ENCODE results near the gene SPTBN1. TPM values are rescaled to one million over a fixed set of nuclear protein-coding genes. Genes with fewer than 3 reads are reported as not detected.

Gene SPTBN1
- total RNA-seq, 2 donors from 2014 or later, result 329 to 332 TPM

GRCh38 chr2:54535599-54536195 lies 79.6 kb downstream of the SPTBN1 start:
- ATAC-seq (no peak), DNase-seq (peak; percentile 37)
- intact Hi-C loops (cut with DNase I), result no loop called here

DNA sequence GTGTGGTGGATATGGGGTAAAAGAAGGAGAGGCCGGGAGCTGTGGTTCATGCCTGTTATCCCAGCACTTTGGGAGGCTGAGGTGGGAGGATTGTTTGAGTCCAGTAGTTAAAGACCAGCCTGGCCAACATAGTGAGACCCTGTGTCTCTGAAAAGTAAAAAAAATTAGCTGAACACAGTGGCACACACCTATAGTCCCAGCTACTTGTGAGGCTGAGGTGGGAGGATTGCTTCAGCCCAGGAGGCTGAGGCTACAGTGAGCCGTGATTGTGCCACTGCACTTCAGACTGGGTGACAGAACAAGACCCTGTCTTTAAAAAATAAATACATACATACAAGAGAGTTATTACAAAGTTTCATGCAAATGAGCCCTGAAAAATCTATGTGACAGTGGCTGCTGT lies 80.6 kb downstream of the SPTBN1 start:
- intact Hi-C loops (cut with DNase I), result no loop called here
- DNase-seq (no peak), ATAC-seq (no peak)

DNA sequence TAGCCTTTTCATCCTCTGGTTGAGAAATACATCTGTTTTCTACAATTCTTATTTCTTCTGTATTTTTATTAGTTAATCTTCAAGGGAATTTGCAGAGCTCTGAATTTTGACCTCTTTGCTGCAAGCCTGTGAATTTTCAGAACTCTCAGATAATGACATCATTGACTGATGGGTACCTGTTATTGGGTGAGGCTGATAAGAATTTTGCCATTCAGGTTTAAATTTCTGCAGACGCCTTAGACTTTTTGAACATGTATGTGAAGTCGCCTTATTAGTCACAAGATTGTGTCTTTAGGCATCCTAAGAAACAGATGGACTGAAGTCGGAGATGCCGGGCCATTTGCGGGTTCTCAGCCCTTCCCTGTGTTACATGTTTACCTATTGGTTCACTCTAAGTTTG lies 82.4 kb downstream of the SPTBN1 start:
- DNase-seq (no peak), ATAC-seq (no peak)
- intact Hi-C loops (cut with DNase I), result no loop called here

- intact Hi-C loops (cut with DNase I), result no loop called here
- DNase-seq, result no peak
- ATAC-seq, result no peak
Observed at GRCh38 chr2:54539683-54540082, 83.6 kb downstream of the SPTBN1 start.

DNA sequence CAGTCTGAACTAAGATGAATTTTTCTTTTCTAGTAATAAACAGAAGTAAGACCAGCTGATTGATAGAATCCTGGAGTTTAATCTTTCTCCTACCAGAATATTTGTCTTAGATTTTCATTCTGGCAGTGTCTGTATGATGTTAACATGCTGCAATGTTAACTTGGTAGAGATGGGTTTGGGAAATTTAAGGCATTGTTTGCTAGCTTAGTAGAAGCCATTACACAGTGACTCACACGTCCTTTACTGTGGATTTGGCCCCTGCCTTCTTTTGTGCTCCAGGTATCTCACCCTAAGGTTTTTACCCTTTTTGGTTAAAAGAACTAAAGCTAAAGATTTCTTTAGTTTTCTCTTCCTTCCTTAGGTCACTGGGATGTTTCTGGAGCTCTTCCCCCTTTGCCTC lies 84.1 kb downstream of the SPTBN1 start:
- intact Hi-C loops (cut with DNase I), result no loop called here
- no peak for ATAC-seq
- DNase-seq, result no peak

- ATAC-seq, result no peak
- no peak for DNase-seq
- intact Hi-C loops (cut with DNase I), result no loop called here
Observed at GRCh38 chr2:54541995-54542394, 85.9 kb downstream of the SPTBN1 start.

DNA sequence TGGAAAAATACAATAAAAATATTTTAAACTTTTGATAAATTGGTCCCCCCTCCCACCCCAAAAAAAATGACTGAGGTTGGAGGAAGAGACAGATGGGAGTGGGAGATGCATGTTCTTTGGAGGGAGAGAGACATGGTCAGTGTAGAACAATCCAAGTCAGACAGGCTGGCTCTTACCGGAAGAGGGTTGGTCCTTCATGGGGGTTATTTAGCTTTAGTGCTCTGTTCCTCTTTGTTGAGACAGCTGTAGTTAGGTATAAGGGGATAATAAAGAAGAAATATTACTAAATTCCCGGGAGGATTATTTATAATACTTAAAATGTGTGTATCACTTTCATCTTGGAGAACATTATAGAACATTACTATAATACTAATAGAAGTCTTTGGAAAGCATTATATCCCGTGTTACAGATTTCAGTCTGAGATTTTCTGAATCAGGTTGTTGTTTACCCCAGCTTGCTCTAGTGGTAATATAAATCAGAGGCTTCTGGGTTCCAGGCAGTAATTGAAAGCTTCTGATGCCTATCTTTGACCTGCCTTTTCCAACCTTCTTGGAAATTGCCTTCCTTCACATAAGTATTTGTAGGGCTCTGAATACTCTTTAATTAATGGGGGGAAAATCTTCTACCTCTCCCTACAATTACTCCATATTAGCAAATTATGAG lies 87.7 kb downstream of the SPTBN1 start:
- ATAC-seq (no peak), DNase-seq (no peak)
- intact Hi-C loops (cut with DNase I), result no loop called here

DNA sequence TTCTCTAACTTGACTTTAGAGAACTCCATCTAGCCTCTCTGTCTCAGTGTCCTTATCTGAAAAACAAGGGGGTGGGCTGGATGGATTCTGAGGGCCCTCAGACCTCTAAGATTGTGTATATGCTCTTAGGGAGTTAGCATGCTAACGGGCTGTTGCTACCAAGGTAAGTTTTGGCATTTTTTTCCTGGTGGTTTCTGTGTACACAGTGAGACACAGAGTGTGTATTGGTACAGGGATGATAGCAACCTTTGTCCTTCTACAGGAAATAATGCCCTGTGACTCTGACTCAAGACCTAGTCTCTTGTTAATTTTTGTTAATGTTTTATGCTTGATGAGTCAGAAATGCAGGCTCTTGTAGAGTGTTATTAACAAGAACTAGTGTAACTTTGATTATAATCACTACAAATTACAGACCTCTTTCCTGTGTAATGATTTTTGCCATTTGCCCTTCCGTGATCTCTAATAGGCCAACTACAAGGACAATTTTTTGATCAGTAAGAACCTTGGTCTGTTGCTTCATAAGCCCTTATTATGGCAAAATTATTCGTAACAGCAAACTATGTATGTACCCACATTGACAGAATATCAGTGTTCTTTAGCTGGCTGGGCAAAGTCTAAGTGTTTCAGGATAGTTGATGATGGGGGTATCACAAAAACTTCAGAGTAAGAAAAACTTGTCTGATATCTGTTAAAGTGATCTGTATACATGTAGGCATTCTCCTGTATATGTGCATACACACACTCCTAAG lies 89.7 kb downstream of the SPTBN1 start:
- intact Hi-C loops (cut with DNase I), result no loop called here
- ATAC-seq (peak in 1 of 2 donors; percentile 32), DNase-seq (no peak)

GRCh38 chr2:54546518-54546917 lies 90.4 kb downstream of the SPTBN1 start:
- intact Hi-C loops (cut with DNase I), result no loop called here
- DNase-seq, result no peak
- no peak for ATAC-seq

GRCh38 chr2:54546923-54547720 lies 91.0 kb downstream of the SPTBN1 start:
- intact Hi-C loops (cut with DNase I), result no loop called here
- ATAC-seq, result no peak
- no peak for DNase-seq

DNA sequence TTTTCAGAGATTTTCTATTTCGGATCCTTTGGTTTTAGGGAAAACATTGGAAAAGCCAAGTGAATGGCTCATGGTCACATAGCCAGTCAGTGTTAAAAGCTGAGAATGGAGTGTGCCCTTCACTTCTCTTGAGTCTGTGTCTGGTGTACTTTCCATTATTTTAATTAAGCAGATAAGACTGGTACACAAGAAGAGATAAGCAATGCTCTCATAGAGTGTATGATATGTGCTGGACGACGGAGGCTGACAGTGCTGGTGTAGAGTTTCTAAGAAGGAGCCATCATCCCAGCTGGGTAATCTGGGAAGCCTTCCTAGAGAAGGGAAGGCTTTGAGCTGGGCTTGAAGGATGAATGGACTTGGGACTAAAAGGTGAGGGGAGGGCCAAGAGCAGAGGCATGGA lies 93.3 kb downstream of the SPTBN1 start:
- ATAC-seq, result peak in 1 of 2 donors; percentile 60
- intact Hi-C loops (cut with DNase I), result no loop called here
- no peak for DNase-seq

GRCh38 chr2:54549917-54550518 lies 93.9 kb downstream of the SPTBN1 start:
- DNase-seq, result no peak
- peak in 1 of 2 donors; percentile 25 for ATAC-seq
- intact Hi-C loops (cut with DNase I), result no loop called here

- no peak for ATAC-seq
- intact Hi-C loops (cut with DNase I), result no loop called here
Observed at GRCh38 chr2:54550547-54550946, 94.4 kb downstream of the SPTBN1 start.

GRCh38 chr2:54551123-54551756 lies 95.1 kb downstream of the SPTBN1 start:
- no peak for DNase-seq
- intact Hi-C loops (cut with DNase I), result no loop called here
- no peak for ATAC-seq

More at GRCh38 chr2:54550547-54550946, 94.4 kb downstream of the SPTBN1 start:
- DNase-seq, result no peak

GRCh38 chr2:54553075-54553474 lies 96.9 kb downstream of the SPTBN1 start:
- ATAC-seq (no peak), DNase-seq (no peak)
- intact Hi-C loops (cut with DNase I), result no loop called here

- ATAC-seq (no peak), DNase-seq (no peak)
- intact Hi-C loops (cut with DNase I), result no loop called here
Observed at GRCh38 chr2:54553775-54554174, 97.6 kb downstream of the SPTBN1 start.

GRCh38 chr2:54555318-54555837 lies 99.3 kb downstream of the SPTBN1 start:
- ATAC-seq, result peak in 1 of 2 donors; percentile 11
- no peak for DNase-seq

GRCh38 chr2:54556621-54557121 lies 100.5 kb downstream of the SPTBN1 start:
- ATAC-seq (peak in 1 of 2 donors; percentile 57), DNase-seq (no peak)
- intact Hi-C loops (cut with DNase I), result no loop called here

More at GRCh38 chr2:54555318-54555837, 99.3 kb downstream of the SPTBN1 start:
- intact Hi-C loops (cut with DNase I), result no loop called here
